HG03460 (cell line): ENCODE data around the gene LCA5.
"Not testable (repeated sequence)": the region's sequence is repeated elsewhere in the genome, so short reads cannot be mapped to it uniquely, and the experiment has no call there.

ENCODE experiments used
- ATAC-seq: cut with Tn5 transposase; IDR thresholded peaks from one replicate; pipeline ENCODE4 v1.9.1; 2021; ENCODE audit not compliant: unreplicated experiment

Gene LCA5

GRCh38 chr6:79538106-79538971 is 1.1 kb upstream of the LCA5 start:
- no peak for ATAC-seq

DNA sequence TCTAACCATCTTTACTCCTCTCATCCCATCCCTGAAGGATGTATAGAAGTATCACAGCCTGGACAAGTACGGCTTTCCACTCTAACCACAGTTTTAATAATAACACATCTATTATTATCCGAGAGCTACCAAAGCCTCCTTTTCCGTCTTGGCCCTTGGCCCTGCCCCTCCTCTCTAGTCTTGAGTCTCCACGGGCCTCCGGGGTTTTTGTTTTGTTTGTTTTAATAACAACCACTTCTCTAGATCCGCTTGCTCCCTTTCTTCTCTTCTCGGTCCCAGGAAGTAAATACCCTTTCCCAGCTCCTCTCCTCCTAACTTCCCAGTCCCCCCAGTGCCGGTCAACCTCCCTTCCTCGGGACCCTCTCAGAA is 661 bp downstream of the LCA5 start:
- ATAC-seq = no peak

- not testable (repeated sequence) for ATAC-seq
These were observed 7.7 kb downstream of the LCA5 start for GRCh38 chr6:79529567-79529966.

DNA sequence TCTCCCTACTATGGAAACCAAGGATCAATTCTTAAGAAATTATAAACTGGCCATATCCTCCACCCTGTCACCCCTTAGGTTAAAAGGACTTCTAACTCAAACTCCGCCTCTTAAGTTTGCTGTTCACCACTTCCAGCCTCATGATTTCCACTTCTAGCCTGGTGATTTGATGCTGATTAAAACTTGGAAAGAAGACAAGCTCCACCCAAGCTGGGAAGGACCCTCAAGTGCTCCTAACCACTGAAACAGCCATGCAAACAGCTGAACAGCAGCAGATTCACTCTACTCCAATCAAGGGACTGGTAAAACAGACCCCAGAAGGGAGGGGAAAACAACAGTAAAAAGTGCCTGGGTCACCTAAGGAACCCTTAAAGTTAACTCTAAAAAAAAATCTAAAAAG is 10.3 kb downstream of the LCA5 start:
- no peak for ATAC-seq

DNA sequence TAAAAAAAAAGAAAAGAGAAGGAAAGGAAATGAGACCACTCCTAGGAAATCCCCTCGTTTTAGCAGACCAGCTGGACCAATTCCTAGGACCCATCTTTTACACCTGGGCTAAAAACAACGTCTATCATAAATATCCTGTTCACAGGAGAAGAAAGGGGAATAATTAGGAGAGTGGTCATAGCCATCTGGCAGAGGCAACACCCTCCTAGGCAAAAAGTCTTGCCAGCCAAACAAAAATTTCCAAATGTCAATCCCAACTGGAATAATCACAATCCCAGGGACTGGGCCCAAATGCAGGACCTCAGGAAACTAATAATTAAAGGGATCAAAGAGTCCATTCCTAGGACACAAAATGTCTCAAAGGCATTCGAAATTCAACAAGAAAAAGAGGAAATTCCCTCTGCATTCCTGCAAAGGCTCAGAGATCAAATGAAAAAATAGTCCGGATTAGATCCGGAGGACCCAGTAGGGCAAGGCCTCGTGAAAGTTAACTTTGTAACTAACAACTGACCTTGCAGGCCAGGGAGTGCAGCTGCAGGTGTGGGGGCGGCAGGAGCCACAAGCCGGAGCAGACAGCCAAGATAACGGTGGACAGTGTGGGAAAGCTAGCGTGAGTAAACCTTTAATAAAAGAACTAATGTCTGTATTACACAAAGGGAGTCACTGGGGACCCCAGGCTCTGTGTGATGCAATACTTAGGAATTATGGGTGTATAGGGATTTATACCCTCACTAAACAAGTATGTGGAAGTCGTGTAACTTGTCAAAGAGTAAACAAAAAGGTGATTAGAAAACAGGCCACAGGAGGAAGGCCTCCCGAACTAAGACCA is 11.7 kb downstream of the LCA5 start:
- ATAC-seq = no peak

- ATAC-seq = no peak
These were observed 13.2 kb downstream of the LCA5 start for GRCh38 chr6:79524065-79524464.

DNA sequence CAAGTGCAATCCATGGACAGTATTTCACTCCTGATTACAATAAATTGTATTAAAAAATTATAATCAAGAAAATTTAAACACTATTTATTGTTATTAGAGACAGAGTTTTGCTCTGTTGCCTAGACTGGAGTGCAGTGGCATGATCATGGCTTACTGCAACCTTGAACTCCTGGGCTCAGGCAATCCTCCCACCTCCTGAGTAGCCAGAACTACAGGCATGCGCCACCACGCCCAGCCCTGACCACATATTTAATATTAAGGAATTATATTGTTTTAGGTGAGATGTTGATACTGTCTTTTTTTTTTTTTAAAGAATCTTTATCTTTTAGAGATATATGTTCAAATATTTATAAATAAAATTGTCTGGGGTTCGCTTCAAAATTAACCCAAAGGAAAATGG is 14.6 kb downstream of the LCA5 start:
- ATAC-seq = no peak

DNA sequence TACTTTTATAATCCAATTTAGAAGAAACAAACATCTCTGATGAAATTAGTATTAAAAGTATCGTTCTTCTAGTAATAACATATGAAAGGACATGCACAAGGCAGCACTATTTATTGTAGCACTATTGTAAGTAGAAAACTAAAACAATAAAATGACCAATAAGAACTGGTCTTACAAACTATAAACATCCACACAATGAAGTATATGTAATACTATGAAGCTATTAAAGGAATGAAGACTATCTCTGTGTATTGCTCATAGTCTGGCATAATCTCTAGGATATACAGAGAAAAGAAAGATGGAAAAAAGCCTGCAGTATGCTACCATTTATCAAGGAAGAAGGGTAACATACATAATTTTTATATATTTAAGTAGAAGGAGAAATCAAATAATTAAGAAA is 16.7 kb downstream of the LCA5 start:
- no peak for ATAC-seq

DNA sequence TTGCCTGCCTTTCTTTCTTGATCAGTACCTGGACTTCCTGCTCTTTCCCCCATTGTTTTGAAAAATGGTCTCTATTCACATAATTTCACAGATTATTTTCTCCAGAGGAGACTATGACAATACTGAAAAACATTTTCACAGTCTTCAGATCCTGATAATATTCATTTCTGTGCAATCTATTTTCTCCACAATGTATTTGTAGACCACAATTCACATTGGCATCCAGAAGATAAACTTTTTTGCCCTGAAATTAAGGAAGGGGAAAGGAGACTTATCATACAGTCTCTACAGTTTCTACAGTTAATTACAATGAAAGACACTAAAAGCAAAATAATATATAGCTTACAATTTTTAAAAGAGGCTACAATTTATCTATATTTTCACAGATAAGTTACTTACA is 18.4 kb downstream of the LCA5 start:
- ATAC-seq = no peak

DNA sequence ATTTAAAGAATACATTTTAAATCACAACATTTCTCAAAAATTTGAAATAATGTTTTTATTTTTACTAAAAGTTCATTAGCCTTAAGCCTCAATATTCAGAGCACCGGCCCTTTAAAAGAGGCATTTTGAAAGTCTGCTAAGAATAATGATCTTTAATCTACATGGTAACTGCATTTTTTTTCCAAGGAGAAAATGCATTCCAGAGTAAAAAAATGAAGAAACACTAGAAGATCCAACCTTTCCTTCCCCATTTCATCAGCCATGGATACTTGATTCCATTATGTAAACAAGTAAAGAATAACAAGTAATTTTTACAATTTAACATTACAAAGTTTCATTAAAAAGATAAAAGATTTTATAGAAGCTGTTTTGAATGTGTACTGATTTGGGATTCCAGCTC is 21.8 kb downstream of the LCA5 start:
- ATAC-seq = no peak

- no peak for ATAC-seq
These were observed 24.1 kb downstream of the LCA5 start for GRCh38 chr6:79513111-79513510.

- ATAC-seq = no peak
These were observed 25.2 kb downstream of the LCA5 start for GRCh38 chr6:79512014-79512413.

- ATAC-seq = no peak
These were observed 26.5 kb downstream of the LCA5 start for GRCh38 chr6:79510707-79511106.

GRCh38 chr6:79506251-79506650 is 31.0 kb downstream of the LCA5 start:
- no peak for ATAC-seq

- ATAC-seq = no peak
These were observed 32.9 kb downstream of the LCA5 start for GRCh38 chr6:79504372-79504771.

DNA sequence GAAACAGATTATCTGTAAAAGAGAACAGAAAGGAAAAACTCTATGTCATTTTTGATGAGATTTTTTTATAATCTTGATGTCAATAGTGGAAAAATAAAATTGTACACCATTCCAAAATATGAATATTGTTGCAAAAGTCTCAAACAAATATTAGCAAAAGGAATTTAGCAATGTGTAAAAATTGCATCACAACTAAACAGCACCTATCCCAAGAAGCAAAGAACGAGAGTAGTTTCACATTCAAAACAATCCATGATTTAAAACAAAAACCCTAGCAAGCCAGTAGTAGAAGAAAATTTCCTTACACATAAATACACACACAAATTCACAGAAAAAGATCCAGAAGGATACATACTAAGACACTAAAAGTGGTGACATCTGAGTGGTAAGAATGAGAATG is 38.4 kb downstream of the LCA5 start:
- no peak for ATAC-seq

- ATAC-seq = no peak
These were observed 42.0 kb downstream of the LCA5 start for GRCh38 chr6:79495246-79495645.

GRCh38 chr6:79494841-79495240 is 42.4 kb downstream of the LCA5 start:
- ATAC-seq = no peak

- ATAC-seq = no peak
These were observed 66.5 kb downstream of the LCA5 start for GRCh38 chr6:79470728-79471127.

DNA sequence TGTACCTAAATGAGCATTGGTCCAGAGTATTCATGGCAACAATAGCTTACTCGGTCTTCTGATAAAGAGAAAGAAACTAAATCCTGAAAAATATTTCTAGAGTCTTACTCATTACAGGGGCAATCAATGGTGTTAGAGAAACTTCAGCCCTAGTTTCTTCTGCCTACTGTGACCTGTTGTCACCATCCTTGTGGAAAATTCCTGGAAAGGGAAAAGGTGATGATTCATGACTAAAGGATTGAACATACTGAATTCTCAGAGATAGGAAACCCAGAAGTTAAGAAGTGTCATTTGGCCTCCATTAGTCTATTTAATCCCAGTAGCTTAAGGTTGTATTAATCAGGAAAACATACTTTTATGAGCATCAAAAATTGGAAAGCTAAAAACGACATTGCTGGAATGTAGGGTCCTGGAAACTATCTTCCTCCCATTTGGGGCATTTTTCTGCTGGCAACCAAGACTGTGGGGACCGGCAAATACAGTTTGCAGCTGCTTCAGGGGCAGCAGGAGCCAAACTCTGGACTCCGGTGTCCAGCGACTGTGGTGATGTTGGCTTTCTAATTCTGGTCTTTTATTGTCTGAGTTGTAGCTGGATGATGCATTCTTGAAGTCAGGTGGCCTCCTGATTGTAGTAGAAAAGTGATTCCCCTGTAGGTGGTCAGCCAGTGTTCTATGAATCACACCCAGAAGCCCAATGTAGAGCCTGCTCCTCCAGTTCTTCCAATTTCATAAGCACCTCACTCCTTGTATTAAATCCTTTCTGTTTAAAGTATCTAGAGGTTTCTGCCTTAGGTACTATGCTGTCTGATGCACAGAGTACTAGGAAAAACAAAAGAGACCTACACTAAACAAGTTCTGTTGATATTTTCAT is 67.6 kb downstream of the LCA5 start:
- ATAC-seq = no peak

- no peak for ATAC-seq
These were observed 68.6 kb downstream of the LCA5 start for GRCh38 chr6:79468587-79468986.
